HEK293 (cell line): Measurements from ENCODE around the gene GTPBP10.

Source experiments
- ZNF473 ChIP-seq: fragments of 450-650 bp; formaldehyde crosslinking; IDR thresholded peaks from 2 replicates; pipeline ENCODE4 v1.5.1; 2017; ENCODE audit warnings: missing biosample characterization, missing genetic modification characterization
- ZNF76 ChIP-seq: fragments of 450-650 bp; formaldehyde crosslinking; IDR thresholded peaks from 2 replicates; pipeline ENCODE4; 2016; ENCODE audit warnings: low read depth, missing biosample characterization, missing genetic modification characterization, borderline replicate concordance

DNA sequence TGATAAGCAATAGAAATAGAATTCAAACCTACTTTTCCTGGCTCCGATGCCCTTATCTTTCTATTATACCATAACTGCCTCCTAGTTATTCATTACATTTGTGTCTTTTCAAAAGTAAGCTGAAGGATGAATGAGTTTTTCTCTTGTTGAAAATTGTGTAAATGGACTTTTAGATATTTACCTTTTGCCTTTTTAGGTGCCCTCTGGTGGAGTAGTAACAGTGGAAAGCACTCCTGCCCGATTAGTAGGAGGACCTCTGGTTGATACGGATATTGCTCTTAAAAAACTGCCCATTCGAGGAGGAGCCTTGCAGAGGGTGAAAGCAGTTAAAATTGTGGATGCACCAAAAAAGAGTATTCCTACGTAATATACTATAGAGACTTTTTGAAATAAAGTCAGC is 36.6 kb upstream of the GTPBP10 start:
- TF ChIP-seq ZNF76: no peak
- TF ChIP-seq ZNF473 (tag by site-specific recombination): no peak
